ENCODE results near the gene ARHGEF7.

The ARHGEF7 gene

GRCh38 chr13:111304603-111305289, 189.6 kb downstream of the ARHGEF7 start:
- no peak for DNase-seq (ENCODE audit: low spot score)

GRCh38 chr13:111312944-111313590, 198.0 kb downstream of the ARHGEF7 start:
- DNase-seq (ENCODE audit: low spot score), result no peak

GRCh38 chr13:111313911-111314425, 198.9 kb downstream of the ARHGEF7 start:
- DNase-seq (ENCODE audit: low spot score), result no peak

- DNase-seq (ENCODE audit: low spot score), result no peak
These were observed 199.7 kb downstream of the ARHGEF7 start for GRCh38 chr13:111314852-111315251.

GRCh38 chr13:111315347-111315995, 200.4 kb downstream of the ARHGEF7 start:
- DNase-seq (ENCODE audit: low spot score), result no peak

GRCh38 chr13:111316161-111316730, 201.1 kb downstream of the ARHGEF7 start:
- no peak for DNase-seq (ENCODE audit: low spot score)

GRCh38 chr13:111317042-111317550, 202.0 kb downstream of the ARHGEF7 start:
- DNase-seq (ENCODE audit: low spot score), result no peak

- DNase-seq (ENCODE audit: low spot score), result no peak
These were observed 202.6 kb downstream of the ARHGEF7 start for GRCh38 chr13:111317571-111318345.

GRCh38 chr13:111318386-111318785, 203.3 kb downstream of the ARHGEF7 start:
- no peak for DNase-seq (ENCODE audit: low spot score)

GRCh38 chr13:111319521-111319920, 204.4 kb downstream of the ARHGEF7 start:
- DNase-seq (ENCODE audit: low spot score), result no peak

GRCh38 chr13:111319998-111320911, 205.1 kb downstream of the ARHGEF7 start, which contains the start of gene TEX29:
TEX29 (plus strand) TSS chr13:111320642; CDS start chr13:111320891, 249 bp downstream.
- no peak for DNase-seq (ENCODE audit: low spot score)

GRCh38 chr13:111322001-111322915, 207.1 kb downstream of the ARHGEF7 start:
- DNase-seq (ENCODE audit: low spot score), result no peak

- DNase-seq (ENCODE audit: low spot score), result no peak
These were observed 207.8 kb downstream of the ARHGEF7 start for GRCh38 chr13:111322916-111323331.

GRCh38 chr13:111323549-111323948, 208.4 kb downstream of the ARHGEF7 start:
- DNase-seq (ENCODE audit: low spot score), result no peak

GRCh38 chr13:111323950-111324651, 209.0 kb downstream of the ARHGEF7 start:
- DNase-seq (ENCODE audit: low spot score), result no peak

- DNase-seq (ENCODE audit: low spot score), result no peak
These were observed 209.6 kb downstream of the ARHGEF7 start for GRCh38 chr13:111324736-111325135.

- no peak for DNase-seq (ENCODE audit: low spot score)
These were observed 210.2 kb downstream of the ARHGEF7 start for GRCh38 chr13:111325146-111325890.

Measured in kidney capillary endothelial cell (primary cell).